HG03460 (cell line): ENCODE results near the gene SLMAP.

Experiments
- ATAC-seq: cut with Tn5 transposase; IDR thresholded peaks from one replicate; pipeline ENCODE4 v1.9.1; 2021; ENCODE audit not compliant: unreplicated experiment

The SLMAP gene

DNA sequence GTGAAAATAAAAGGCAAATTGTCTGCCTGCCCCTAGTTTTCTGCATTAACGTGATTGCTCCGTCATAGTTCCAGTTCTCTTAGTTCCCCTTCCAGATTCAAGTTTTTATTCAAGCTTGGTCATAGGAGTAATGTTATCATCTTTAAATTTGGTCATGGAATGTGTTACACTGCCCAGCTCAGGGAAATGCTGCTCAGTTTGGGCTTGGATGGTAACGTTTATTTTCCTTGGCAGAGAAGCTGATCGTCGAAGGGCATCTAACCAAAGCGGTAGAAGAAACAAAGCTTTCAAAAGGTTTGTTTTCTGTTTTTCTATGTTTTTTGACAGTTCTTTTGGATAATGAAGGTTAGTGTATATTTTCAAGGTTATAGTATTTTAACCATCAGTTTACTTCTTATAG is 133.7 kb downstream of the SLMAP start:
- ATAC-seq, result no peak

DNA sequence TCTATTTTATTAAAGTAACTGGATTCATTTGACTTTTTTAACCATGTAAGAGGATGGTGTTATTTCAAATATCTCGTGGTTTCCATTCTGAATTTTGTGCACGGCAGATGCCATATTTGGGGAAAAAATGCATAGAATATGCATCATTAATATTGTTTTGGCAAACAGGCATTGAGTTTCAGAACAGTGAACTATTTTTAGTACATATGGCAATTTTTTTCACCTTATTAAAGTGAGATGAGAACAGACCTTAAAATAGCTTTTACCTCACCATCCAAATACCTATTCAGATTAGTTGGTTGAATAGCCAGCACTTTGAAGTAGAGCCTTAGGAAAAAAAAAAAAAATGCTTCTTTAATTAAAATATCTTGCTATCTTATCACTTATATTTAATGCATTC is 134.8 kb downstream of the SLMAP start:
- no peak for ATAC-seq

DNA sequence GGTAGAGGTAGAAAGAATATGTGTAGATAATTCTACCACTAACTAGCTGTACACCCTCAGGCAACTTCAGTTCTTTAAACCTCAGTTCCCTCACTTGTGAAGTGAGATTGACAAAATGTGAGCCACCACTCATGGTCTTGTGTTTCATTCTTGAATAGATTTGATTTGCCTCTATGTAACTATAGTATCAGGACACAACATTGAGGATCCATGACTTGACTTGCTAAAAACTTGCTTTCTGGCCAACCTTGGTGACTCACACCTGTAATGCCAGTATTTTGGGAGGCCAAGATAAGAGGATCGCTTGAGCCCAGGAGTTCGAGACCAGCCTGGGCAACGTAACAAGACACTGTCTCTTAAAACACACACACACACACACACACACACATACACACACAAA is 136.3 kb downstream of the SLMAP start:
- no peak for ATAC-seq

DNA sequence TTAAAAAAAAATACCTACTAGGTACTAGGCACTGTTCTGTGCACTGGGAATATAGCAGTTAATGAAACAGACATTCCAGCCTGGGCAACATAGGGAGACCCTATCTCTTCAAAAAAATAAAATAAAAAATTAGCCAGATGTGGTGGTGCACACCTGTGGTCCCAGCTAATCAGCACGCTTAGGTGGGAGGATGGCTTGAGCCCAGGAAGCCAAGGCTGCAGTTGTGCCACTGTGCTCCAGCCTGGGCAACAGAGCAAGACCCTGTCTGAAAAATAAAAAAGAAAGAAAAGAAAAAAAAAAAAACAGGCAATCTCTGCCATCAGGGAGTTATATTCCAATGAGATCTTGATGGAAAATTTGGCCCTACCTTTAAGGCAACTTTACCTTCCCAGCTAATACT is 137.0 kb downstream of the SLMAP start:
- ATAC-seq, result no peak

DNA sequence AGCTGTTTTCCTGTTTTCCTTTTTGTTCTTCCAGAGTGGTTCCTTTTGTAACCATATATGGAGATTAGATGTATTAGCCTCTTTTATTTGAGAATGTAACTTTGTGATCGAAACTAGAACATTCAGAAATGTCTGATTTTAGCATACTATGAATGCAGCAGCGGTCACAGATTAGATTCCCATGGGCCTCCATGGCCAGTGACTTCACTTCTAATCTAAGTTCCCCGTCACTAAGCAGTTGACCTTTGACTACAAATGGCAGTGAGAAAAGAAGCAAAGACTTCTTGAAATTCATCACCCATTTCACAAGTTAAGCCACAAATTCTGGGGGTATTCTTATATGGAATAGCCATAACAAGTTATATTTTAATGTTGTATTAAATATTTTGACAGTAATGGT is 137.6 kb downstream of the SLMAP start:
- ATAC-seq, result no peak

DNA sequence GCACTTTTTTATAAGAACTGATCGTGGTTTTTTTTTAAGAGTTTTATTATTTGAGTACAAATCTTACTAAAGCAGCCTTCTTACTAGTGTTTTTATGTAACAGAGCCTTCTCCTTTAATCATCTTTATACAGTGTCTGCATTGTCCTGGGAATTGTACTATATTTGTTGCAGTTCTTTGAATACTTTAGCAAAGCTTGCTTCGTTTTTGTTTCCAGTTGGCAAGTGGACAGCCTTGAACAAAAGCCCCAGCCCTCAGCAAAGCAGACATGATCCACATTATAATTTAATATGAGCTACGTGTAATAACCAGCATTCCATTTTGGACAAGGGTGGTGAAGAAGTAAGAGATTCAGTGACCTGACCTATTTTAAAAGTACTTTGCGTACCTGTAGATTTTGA is 139.9 kb downstream of the SLMAP start:
- no peak for ATAC-seq

DNA sequence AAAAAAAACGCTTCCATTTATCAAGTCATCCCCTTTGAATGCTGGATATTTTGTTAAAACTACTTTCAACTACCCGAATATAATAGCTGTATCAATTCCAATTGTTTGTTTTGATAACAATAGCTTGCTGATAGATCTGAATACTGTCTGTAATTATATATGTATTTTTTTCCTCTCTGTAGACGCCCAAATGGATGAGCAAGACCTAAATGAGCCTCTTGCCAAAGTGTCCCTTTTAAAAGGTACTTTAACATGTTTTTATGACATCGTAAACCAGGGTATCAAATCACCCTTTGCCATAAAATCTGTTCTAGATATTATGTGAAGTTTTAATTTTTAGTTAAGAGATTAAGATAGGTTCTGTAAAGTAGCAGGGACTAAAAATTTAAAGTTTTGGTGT is 140.6 kb downstream of the SLMAP start:
- ATAC-seq, result no peak

DNA sequence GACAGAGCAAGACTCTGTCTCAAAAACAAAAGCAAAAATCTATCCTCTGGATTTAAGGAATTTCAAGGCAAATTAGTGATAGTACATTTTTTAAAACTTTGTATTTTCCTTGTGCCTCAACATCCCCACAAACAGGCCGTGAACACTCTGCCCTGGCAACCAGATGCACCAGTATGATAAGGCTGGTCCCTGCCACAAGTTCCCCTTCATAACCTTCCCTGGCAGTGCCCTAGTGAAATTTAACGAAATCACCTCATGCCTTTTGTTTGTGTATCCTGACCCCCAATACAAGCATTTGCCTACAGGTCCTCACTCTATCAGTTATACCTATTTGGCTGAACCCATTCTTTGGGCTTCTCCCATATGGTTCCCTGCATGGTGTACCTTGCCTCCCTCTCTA is 144.7 kb downstream of the SLMAP start:
- no peak for ATAC-seq

DNA sequence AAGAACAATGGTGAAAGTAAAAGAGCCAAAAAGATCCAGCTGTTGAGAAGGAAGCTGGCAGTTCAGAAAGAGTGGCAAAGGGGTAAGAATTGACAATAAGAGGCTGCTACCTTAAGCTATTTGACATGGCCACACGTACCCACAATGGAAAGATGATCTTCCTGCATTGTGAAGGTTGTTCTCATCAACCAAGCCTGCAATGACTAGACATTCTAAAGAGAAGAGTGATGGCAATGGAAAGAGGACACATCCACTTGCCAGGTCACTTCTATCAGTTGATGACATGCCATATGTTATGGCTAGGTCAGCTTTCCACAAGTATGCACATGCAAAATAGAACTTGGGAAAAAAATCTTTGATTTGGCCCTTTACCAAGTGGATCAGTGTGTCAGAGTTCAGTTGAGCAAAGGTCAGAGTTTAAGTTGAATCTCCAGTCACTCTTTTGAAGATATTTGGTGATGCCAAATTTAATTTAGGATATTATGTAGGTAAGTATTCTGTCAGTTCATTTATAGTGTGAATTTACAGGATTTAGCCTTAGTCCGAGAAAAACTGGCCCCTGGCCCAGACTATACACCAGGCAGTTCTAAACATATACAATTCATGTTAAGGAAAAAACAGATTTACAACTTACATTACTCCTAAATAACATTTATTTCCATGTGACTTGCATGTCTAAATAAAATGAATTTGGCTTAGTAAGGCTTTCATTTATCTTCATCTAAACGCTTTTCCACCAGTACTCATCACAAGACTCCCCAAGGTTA is 147.2 kb downstream of the SLMAP start:
- no peak for ATAC-seq

DNA sequence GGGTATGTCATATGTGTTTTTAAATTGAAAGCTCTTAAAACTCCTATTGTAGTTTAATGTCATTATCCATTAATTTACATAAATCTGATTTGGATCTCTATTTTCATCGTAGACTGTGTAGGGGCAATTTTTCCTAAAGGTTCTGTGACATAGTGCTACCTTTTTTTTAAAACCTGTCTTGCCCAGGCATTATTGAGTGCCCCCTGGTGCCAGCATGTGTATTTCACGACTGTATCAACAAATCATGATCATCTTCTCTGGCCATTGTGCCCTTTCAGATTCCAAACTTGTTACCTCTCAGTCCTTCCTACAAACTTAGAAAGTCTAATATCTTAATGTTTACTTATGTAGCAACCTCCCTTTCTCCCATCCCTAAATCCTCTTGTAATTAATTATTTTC is 154.9 kb downstream of the SLMAP start:
- no peak for ATAC-seq

DNA sequence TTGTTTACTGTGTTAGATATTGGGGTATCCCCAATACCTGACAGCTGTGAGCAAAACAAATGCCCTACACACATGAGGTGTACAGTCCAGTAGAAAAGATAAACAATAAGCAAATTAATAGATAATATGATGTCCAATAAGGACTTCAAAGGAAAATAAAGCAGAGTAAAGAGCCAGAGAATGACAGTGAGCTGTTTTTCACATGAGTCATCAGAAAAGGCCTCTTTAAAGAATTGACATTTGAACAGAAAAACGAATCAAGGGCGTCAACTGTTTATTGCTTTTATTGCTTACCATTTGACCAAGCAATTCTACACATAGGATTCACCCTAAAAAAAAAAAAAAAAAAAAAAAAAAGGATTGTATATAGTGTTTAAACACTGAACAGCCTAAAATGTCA is 155.5 kb downstream of the SLMAP start:
- ATAC-seq, result no peak

DNA sequence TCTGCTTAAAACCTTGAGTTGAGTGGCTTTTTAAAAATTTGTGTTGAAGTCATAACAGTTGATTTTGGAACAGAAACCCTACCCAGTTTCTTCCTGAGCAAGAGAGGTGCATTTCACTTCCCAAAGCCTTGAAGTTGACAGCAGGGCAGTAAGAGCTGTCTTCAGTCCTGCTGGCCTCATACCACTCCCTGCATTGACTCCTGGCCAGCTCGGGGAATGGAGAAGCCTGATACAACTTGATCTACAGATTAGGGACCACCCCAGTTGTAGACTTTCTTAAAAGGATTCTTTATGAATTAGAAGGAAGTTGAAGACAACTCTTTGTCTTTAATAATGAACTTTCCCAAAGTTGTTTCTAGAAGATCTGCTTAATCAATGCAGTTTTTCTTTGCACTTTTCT is 161.5 kb downstream of the SLMAP start:
- no peak for ATAC-seq

DNA sequence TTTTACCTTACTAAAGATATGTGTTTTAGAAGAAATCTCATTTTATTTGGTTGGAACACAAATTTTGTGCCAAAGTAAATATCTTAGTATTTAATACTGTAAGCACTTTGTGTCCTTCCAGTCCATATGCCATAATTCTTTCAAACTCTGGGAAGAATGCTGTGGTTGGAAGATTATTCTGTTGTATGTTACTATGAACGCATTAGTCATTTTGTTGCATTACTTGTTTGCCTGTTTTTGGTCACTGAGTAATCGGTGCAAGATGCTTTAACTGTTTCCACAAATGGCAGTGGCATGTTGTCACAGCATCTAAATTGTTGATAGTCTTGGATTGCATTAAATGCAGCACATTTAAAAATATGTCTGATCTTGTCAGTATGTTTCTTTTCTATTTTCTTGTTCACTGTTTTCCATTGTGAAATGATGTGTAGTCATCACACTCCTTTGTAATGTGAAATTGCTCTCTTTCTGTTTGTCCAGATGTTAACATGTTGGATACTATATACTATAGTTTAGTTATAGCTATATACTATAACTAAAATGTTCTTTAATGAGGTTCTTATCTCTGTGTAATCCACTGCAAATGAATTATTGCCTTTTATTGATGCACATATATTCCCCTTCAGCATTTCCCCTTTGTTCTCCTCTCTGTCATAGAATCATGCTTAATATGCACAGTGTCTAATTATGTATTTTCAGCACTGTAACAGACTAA is 162.2 kb downstream of the SLMAP start:
- ATAC-seq, result no peak

DNA sequence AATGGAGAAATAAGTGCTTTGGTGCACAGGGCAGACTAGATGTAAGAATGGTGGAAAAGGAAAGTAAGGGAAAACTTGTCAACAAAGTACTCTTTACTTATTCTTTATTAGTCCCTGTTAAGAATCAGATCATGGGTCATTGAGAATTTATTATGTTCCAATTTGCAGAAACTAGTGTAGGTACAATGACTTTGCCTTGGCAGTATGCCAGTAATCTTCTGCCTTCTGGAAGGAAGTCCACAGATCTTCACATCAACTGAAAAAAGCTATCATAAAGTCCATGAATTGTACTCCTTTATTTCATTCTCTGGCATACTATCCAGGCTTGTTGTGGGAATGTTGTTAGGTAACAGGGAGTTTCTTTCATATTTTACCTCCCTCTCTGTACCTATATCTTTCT is 163.9 kb downstream of the SLMAP start:
- ATAC-seq, result no peak

DNA sequence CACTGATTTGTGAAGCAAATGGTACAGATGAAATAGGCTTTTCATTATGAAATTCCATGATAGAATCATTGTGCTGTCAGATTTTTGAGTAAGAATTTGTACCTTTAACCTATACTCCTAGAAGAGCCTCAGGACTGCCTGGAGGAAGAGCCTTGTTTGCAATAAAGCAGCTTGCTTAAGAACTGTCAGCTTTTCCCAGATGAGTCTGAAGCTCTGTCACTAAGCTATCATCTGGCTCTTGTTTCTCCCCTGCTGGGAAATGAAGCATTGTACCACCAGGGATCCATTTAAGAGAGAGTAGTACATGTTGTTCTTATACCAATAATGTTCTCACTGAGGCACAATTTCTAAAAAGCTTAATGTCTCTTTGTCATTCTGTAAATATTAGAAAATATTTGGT is 167.0 kb downstream of the SLMAP start:
- no peak for ATAC-seq

DNA sequence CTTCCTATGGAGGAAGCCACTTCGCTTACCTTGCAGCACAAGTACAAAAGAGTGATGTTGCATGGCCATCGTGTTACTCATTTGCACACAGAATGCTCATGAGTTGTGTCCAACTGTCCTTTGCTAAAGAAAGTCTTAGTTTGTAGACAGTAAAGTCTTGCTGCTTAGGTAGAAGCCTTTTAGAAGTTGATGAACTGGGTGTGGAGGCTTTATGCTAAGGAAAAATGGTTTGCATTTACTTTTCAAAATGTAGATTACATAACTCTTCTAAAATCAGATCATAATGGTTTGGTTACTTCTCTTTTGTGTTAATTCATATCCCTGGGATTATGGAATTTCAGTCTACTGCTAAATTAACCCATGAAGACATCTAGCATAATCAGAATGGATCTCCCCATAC is 167.6 kb downstream of the SLMAP start:
- no peak for ATAC-seq

DNA sequence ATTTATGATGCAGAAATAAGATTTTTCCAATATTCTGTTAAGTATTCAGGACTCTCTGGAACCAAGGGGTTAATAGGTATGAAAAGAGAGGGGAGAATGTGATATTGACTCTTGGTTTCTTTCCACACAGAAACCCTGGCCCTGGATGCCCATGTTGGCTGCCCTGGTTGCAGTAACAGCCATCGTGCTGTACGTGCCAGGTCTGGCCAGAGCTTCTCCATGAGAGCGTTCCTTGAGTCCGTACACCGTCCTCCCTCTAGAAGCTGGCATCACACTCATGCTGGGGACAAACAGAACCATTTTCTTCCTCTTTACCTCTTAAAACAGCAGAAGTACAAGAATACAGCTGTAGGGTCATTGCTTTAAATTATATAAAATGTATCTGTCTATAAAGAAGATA is 171.1 kb downstream of the SLMAP start:
- ATAC-seq, result no peak

DNA sequence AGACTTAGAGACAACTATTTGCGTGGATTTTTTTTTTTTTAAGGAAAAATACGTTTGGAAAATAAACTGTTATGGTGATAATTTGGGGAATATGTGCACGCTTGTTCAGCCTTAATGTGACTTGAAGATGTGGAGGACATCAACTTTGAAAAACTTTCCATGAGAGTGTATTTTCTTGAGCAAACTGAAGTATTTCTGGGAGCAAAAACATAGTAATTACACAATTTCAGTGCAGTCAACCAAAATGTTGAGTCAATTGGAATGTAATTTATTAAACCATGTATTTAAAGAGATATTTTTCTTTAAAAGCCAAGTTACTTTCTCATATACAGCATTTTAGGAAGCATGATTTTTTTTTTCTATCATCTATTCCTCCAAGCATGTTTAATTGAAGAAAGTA is 171.8 kb downstream of the SLMAP start:
- ATAC-seq, result no peak

DNA sequence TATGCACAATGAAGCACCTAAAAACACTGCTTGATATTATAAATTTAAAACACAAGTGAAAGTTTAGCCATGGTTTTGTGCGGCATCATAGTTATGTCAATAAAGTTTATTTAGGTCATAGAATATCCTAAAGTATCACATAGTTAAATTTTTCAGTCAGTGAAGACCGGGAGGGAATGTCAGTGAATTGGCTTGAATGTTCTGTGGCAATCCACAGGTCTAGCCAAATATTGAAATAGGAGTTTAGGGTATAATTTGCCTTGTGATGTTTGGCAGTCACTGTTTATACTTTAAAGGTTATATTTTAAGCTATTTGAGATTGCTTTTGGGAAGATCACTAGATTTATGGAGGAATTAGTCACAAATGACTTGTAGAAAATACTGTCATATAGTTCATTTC is 172.4 kb downstream of the SLMAP start:
- ATAC-seq, result no peak

DNA sequence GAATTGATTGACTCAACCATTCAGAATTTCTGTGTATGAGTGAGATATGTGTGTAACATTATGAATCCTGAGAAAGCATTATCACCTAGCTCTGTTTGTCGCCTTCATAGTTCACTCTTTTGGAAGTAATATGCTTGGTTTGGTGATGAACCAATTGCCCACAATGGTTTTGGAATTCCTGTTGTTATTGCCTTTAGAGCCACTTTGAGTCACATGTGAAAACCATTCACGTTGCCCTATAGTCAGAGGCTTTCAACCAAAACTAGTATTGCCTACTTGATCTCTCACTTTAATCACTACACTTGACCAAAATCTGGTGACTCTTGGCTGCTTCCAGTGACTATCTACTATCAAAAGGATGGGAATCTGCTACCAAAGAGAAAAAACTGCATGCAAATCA is 173.9 kb downstream of the SLMAP start:
- no peak for ATAC-seq

DNA sequence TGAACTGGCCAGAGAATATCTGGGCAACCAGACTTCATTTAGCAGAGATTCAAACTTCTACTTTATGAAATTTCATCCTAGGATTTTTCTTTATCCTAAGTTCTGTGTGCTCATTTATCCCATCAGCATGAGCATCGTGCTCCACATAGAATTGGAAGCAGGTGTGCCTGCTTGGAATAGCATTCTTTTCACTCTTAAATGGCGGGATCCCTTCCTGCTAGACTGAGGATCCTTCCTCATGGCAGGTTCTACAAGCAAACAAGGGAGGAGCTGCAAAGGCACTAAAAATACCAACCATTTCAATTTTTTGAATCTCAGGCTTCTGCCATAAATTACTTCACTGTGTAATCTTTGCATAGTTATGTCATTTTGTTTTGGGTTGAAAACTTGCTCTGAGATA is 177.5 kb downstream of the SLMAP start:
- ATAC-seq, result no peak

DNA sequence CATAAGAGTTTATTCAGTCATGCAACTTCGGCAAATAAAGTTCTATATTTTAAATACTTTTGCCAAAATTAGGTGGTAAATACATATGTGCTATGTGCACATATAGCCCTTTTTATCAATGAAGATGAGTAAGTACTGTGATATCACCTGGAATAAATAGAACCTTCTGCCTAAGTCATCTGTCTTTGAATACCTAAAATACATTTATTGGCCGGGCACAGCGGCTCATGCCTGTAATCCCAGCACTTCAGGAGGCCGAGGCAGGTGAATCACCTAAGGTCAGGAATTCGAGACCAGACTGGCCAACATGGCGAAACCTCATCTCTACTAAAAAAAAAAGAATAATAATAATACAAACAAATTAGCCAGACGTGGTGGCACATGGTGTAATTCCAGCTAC is 178.3 kb downstream of the SLMAP start:
- ATAC-seq, result no peak

DNA sequence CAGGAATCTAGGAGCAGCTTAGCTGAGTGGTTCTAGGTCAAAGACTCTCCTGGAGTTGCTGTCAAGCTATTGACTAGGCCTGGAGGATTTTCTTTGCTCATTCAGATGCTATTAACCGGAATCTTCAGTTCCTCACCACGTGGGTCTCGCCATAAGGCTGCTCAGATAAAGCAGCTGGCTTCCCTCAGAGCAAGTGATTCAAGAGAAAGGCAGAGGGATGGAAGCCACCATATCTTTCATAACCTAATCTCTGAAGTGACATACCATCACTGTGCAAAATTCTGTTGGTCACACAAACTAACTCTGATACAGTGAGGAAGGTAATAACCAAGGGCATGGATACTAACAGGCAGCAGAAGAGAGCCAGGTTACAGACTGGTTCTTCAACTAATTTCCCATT is 179.4 kb downstream of the SLMAP start:
- ATAC-seq, result no peak
